Measurements from ENCODE around the gene C1GALT1. TPM values are rescaled to one million over a fixed set of nuclear protein-coding genes. Genes with fewer than 3 reads are reported as not detected.

The C1GALT1 gene
- total RNA-seq, 1 donor from 2014 or later, result 48.8 TPM

GRCh38 chr7:7209412-7210050, 27.2 kb downstream of the C1GALT1 start:
- H3K4me1 Mint-ChIP-seq (ENCODE audit: unreplicated experiment), result peaks cover 5% of the 10 kb centered on the region
- H3K27me3 Mint-ChIP-seq, result no peaks in the 10 kb centered on the region
- TF ChIP-seq CTCF (conservative IDR thresholded peaks at IDR 0.05), result no peak
- peaks cover 11% of the 10 kb centered on the region for H3K9me3 Mint-ChIP-seq
- no peak overlapping the region for H3K27ac Mint-ChIP-seq
- H3K4me3 Mint-ChIP-seq, result no peak overlapping the region
- DNase-seq (ENCODE audit: extremely low spot score, unreplicated experiment), result no peak
- peaks cover 44% of the 10 kb centered on the region for H3K36me3 Mint-ChIP-seq

DNA sequence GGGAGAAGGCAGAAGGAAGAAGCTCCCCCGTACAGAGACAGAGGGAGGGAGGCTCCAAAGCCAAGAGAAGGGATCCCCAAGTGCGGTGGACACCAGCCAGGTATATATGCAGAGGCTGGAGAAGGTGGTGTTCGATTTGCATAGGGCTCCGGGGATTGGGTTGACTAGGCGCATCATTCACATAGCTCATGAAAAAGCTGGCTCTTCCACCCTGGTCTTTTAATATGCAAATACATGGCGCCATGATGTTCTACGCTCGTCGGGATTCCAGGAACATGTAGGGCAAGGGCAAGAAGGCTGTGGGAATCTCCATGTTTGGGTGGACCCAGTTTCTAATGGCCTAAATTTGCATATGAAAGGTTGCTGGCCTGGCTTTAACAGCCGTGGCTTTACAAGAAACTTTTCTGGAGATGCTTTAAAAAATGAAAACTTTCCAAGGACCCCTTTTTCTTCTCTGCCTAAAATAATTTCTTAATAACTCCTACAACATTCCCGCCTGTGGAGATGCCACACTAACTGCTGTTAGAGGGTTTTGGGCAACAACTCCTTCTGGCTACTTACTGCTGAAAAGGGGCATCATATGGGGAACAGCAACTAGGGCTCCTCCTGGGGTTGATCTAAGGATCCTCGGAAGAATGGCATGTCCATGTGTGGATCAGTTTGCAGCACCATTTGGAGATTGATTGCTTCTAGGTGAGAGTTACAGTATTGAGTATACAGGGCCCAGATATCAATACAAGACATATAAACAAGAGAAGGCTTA, 28.3 kb downstream of the C1GALT1 start:
- Mint-ChIP-seq H3K27ac (no peak overlapping the region), H3K9me3 (peaks cover 7% of the 10 kb centered on the region), H3K27me3 (no peaks in the 10 kb centered on the region), H3K4me3 (no peak overlapping the region), H3K4me1 (ENCODE audit: unreplicated experiment) (peaks cover 5% of the 10 kb centered on the region), H3K36me3 (peaks cover 48% of the 10 kb centered on the region)
- no peak for DNase-seq (ENCODE audit: extremely low spot score, unreplicated experiment)
- no peak for TF ChIP-seq CTCF (conservative IDR thresholded peaks at IDR 0.05)

DNA sequence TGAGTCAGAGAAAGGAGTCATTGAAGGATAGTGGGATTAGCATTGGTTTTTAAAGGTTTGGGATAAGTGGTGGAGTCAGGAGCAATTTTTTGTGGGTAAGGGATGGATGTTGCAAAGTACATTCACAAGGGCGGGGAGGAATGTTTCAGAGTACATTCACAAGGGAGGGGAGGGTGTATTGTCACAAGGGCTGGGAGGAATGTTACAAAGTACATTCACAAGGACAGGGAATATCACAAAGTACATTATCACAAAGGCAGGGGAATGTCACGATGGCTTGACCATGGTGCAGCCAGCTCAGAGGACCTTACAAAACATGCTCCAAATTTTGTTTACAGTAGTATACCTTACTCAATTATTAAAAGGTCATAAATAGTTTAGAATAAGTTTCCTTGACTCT, 30.3 kb downstream of the C1GALT1 start:
- Mint-ChIP-seq H3K4me1 (ENCODE audit: unreplicated experiment) (peaks cover 5% of the 10 kb centered on the region), H3K4me3 (peak overlapping the region; percentile 58), H3K27me3 (no peaks in the 10 kb centered on the region), H3K27ac (peak overlapping the region; percentile 83), H3K9me3 (peaks cover 7% of the 10 kb centered on the region), H3K36me3 (peaks cover 53% of the 10 kb centered on the region)
- no peak for TF ChIP-seq CTCF (conservative IDR thresholded peaks at IDR 0.05)
- DNase-seq (ENCODE audit: extremely low spot score, unreplicated experiment), result no peak

DNA sequence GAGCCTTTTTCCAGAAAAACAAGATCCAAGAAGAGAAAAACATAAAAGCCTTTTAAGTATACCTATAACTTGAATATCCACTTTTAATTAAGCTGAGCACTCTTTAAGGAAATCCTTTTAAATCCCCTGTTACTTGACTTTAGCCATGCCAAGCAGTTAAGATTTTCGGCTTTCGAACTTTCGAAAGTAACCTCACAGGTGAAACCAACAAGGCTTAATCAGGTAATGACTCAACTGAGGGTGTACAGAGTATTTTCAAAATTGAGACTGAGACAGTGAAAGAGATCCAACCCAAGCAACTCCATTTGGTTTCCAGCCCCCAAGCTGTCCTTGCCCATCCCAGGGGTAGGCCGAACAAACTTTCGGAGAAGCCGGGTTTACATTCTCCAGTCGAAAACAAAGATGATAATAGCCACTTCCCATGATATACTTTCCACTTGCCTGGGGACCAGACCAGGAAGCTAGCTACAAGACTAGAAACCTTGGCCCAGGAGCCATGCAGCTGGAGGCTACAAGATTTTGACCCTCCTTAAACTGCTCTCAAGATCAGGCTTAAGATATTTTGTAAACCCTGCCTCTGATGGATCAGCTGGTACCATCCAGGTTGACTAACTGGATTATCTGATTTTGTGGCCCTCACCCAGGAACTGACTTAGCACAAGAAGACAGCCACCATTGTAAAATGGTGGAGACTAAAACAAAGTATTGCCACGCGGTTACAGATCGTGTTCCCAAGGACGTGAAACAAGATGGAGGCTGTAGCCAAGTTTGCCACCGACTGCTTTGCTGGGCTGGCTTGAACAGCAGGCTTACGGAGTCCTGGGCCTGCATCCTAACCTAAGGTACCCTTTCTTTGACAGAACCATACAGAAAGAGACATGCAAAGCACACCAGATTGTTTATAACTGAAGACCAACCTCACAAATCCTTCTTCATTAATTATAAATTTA, 32.3 kb downstream of the C1GALT1 start:
- Mint-ChIP-seq H3K36me3 (peaks cover 53% of the 10 kb centered on the region), H3K27ac (no peak overlapping the region), H3K4me1 (ENCODE audit: unreplicated experiment) (peaks cover 5% of the 10 kb centered on the region), H3K4me3 (no peak overlapping the region), H3K27me3 (no peaks in the 10 kb centered on the region), H3K9me3 (peaks cover 7% of the 10 kb centered on the region)
- TF ChIP-seq CTCF (conservative IDR thresholded peaks at IDR 0.05), result no peak
- no peak for DNase-seq (ENCODE audit: extremely low spot score, unreplicated experiment)

DNA sequence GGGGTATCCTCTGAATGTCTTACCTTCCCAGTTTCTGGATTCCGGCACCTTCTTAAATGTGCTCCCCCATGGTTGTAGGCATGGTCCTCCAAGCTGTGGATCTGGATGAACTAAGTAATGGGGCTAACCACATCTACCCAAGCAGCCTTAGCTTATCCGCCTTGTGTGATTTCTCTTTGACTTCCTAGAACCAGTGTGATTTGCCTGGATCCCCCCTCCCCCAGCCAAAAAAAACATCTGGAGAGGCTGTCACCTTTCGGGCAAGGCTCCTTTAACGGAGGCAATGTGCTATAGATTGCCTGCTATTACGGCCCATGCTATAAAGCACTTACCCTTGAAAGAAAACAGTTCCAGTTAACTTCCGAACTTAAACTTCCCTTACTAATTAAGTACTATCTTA, 33.9 kb downstream of the C1GALT1 start:
- Mint-ChIP-seq H3K9me3 (peaks cover 6% of the 10 kb centered on the region), H3K27ac (no peak overlapping the region), H3K36me3 (peaks cover 47% of the 10 kb centered on the region), H3K4me3 (no peak overlapping the region), H3K27me3 (no peaks in the 10 kb centered on the region), H3K4me1 (ENCODE audit: unreplicated experiment) (peaks cover 10% of the 10 kb centered on the region)
- no peak for TF ChIP-seq CTCF (conservative IDR thresholded peaks at IDR 0.05)
- DNase-seq (ENCODE audit: extremely low spot score, unreplicated experiment), result no peak
